ENCODE results near the gene NUP50.

The NUP50 gene

DNA sequence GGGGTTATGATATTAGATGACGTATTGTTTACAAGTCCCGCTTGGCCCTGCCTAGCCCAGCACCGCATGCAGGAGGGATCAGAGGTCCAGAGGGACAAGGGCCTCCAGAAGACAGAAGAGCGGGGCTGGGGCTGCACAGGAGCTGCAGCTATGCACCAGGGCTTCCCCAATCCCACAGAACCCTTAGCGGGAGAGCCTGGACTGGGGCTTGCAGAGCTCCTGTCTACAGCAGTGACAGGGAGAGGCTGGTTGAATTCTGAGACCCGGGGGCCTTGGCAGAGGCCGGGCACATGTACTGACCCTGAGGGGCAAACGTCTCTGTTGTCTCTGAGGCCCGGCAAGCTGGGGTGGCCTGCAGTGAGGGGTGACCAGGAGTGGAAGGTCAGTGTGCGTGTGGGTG is 70.1 kb downstream of the NUP50 start:
- no peak for DNase-seq

DNA sequence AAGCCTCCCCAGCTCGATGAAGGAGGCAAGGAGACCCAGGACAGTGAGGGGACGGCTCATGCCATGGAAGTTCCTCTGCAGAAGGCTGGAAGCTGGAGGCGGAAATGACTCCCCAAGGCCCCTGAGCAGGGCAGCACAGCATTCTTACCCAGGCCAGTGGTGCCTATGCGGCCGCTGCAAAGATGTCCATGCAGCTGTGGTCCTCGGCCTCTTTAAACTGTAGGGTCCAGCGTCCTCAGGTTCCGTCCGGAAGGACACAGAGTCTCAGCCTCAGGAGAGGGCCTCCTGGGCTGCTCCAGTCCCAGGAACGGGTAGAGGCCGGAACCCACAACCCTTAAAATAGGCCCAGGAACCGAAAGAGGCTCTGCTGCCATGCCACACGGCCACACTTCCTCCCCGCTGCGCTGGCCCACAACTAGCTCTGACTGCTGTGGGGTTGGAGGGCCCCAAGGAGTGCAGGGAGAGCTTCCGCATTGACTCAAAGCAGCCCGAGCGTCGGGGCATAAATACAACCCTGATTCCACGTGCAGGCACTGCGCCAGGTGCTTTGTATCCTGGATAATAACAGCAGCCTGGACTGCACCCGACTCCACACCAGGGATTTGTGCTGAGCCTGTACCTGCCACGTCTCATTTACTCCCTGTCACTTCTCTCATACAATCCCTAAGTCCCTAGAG is 71.5 kb downstream of the NUP50 start:
- DNase-seq, result peak in 2 of 6 experiments; percentile 18 to 21

DNA sequence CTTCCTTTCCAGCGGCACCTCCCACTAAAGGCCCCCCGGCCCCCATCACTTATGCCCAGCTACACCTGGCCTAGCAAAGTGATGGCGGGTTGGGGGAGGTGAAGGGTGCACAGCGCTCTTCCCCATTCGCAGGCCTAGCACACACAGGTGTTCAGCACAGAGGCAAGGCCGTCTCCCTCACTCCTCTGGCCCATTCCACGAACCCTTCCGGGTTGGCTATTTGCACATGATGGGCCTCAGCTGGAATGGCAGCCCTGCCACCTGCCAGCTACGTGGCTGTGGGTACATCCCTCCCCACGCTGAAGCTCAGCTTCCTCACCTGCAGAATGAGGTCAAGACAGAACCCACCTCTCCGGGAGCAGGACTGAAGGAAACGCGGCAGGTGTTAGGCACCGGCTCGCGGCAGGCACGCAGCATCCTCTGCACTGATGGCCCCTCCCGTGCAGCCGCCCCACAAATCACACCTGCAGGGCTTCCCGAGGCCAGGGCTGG is 72.2 kb downstream of the NUP50 start:
- DNase-seq, result no peak

DNA sequence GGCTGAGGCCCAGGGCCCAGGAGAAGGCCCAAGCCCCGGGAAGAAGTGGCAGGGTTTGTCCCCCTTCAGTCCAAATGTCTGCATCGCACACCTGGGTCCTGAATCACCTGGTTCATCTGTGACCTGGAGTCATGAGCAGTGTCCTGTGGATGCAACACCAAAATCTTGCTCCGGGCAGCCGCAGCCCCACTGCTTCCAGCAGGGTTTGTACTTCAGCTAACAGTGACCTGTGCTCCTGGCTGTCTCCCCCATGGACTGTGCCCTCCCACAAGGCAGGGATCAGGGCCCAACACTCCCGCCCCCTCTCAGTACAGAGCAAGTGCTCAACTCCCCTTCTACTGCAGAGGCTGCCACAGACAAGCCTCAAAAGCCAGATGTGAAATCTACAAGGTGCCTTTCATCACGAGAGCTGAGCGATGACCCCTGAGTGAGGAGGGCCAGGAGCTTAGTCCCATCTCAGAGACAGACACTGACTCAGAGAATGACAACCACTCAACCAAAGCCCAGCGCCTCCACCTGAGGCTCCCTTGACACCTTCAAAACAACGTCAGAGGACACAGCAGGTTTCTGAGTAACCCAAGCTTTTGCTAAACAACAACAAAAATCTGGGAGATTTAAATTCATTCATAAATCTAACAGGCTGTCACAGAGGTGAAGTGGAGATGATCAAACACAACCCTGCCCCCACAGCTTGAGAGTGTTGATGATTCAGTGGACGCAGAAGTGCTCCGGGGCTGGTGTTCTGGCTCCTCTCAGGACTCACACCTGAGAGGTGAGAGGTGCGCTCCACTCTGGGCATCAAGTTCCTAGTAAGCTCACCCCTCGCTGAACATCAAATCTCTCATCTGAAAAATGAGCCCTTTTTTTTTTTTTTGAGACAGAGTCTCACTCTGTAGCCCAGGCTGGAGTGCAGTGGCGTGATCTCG is 73.6 kb downstream of the NUP50 start:
- no peak for DNase-seq

All from stimulated activated naive CD4-positive, alpha-beta T cell (primary cell).